Measurements from ENCODE around the gene CMTM8.

GRCh38 chr3:32282578-32283154, 44.2 kb downstream of the CMTM8 start:
- TF ChIP-seq CTCF (IDR thresholded peaks at IDR 0.05): no peak
- no peak for TF ChIP-seq POLR2A (IDR thresholded peaks at IDR 0.05)

All from right lobe of liver (tissue), 4 donors.